ENCODE data around the gene SHFL. TPM values are rescaled to one million over a fixed set of nuclear protein-coding genes. Genes with fewer than 3 reads are reported as not detected.

Gene SHFL
- polyA plus RNA-seq, 1 donor from 2014 or later, result 1.2 TPM

GRCh38 chr19:10114651-10115391 is 28.7 kb downstream of the SHFL start:
- Histone ChIP-seq H3K4me3 (ENCODE audit: low read length) (no peak overlapping the region), H3K79me2 (replicated peaks; ENCODE audit: insufficient read depth, low read length) (peaks cover 8% of the 10 kb centered on the region), H3F3A (ENCODE audit: insufficient read depth, low read length, poor library complexity, severe bottlenecking) (no peaks in the 10 kb centered on the region), H3K27ac (ENCODE audit: low read length) (no peak overlapping the region), H4K20me1 (ENCODE audit: insufficient read depth) (no peaks in the 10 kb centered on the region), H3K4me2 (ENCODE audit: low read length) (no peak overlapping the region), H3K9ac (ENCODE audit: low read length) (no peak overlapping the region), H3K36me3 (ENCODE audit: insufficient read depth, low read length) (peaks cover 8% of the 10 kb centered on the region), H3K9me3 (ENCODE audit: low read length) (no peaks in the 10 kb centered on the region), H3K9me2 (ENCODE audit: insufficient read depth, low read length) (no peaks in the 10 kb centered on the region), H3K27me3 (ENCODE audit: insufficient read depth, low read depth, low read length) (no peaks in the 10 kb centered on the region), H2AFZ (ENCODE audit: low read depth, low read length) (no peak overlapping the region)
- no peak for TF ChIP-seq EP300 (conservative IDR thresholded peaks at IDR 0.05; ENCODE audit: poor library complexity, severe bottlenecking)
- no peak for TF ChIP-seq POLR2AphosphoS5 (IDR thresholded peaks at IDR 0.05)
- TF ChIP-seq TAF1 (IDR thresholded peaks at IDR 0.05; ENCODE audit: low read depth), result no peak
- TF ChIP-seq SMC3 (conservative IDR thresholded peaks at IDR 0.05; ENCODE audit: poor library complexity), result no peak
- TF ChIP-seq EZH2 (IDR thresholded peaks at IDR 0.05; ENCODE audit: borderline replicate concordance, insufficient read depth, low read length, poor library complexity, severe bottlenecking), result no peak
- TF ChIP-seq MXI1 (conservative IDR thresholded peaks at IDR 0.05; ENCODE audit: poor library complexity, severe bottlenecking), result no peak
- no peak for TF ChIP-seq RAD21 (conservative IDR thresholded peaks at IDR 0.05)
- TF ChIP-seq, protein P1, sequence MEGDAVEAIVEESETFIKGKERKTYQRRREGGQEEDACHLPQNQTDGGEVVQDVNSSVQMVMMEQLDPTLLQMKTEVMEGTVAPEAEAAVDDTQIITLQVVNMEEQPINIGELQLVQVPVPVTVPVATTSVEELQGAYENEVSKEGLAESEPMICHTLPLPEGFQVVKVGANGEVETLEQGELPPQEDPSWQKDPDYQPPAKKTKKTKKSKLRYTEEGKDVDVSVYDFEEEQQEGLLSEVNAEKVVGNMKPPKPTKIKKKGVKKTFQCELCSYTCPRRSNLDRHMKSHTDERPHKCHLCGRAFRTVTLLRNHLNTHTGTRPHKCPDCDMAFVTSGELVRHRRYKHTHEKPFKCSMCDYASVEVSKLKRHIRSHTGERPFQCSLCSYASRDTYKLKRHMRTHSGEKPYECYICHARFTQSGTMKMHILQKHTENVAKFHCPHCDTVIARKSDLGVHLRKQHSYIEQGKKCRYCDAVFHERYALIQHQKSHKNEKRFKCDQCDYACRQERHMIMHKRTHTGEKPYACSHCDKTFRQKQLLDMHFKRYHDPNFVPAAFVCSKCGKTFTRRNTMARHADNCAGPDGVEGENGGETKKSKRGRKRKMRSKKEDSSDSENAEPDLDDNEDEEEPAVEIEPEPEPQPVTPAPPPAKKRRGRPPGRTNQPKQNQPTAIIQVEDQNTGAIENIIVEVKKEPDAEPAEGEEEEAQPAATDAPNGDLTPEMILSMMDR (IDR thresholded peaks at IDR 0.05; ENCODE audit: poor library complexity, severe bottlenecking), result no peak
- TF ChIP-seq REST (IDR thresholded peaks at IDR 0.05; ENCODE audit: borderline replicate concordance), result no peak

- no peaks in the 10 kb centered on the region for H3K27me3 ChIP-seq (ENCODE audit: insufficient read depth, low read depth, low read length)
- H3K27ac ChIP-seq (ENCODE audit: low read length), result no peak overlapping the region
- H3K9me2 ChIP-seq (ENCODE audit: insufficient read depth, low read length), result no peaks in the 10 kb centered on the region
- H3K9me3 ChIP-seq (ENCODE audit: low read length), result no peaks in the 10 kb centered on the region
- no peaks in the 10 kb centered on the region for H4K20me1 ChIP-seq (ENCODE audit: insufficient read depth)
- H3K79me2 ChIP-seq (replicated peaks; ENCODE audit: insufficient read depth, low read length), result peaks cover 8% of the 10 kb centered on the region
- H3F3A ChIP-seq (ENCODE audit: insufficient read depth, low read length, poor library complexity, severe bottlenecking), result no peaks in the 10 kb centered on the region
- H3K9ac ChIP-seq (ENCODE audit: low read length), result no peak overlapping the region
- H3K4me3 ChIP-seq (ENCODE audit: low read length), result no peak overlapping the region
- TF ChIP-seq RAD21 (conservative IDR thresholded peaks at IDR 0.05) (no peak), POLR2AphosphoS5 (IDR thresholded peaks at IDR 0.05) (no peak), TAF1 (IDR thresholded peaks at IDR 0.05; ENCODE audit: low read depth) (no peak), REST (IDR thresholded peaks at IDR 0.05; ENCODE audit: borderline replicate concordance) (no peak), EZH2 (IDR thresholded peaks at IDR 0.05; ENCODE audit: borderline replicate concordance, insufficient read depth, low read length, poor library complexity, severe bottlenecking) (no peak), MXI1 (conservative IDR thresholded peaks at IDR 0.05; ENCODE audit: poor library complexity, severe bottlenecking) (no peak), EP300 (conservative IDR thresholded peaks at IDR 0.05; ENCODE audit: poor library complexity, severe bottlenecking) (no peak), SMC3 (conservative IDR thresholded peaks at IDR 0.05; ENCODE audit: poor library complexity) (no peak)
- TF ChIP-seq, protein P1 (IDR thresholded peaks at IDR 0.05; ENCODE audit: poor library complexity, severe bottlenecking), result no peak
- H3K4me2 ChIP-seq (ENCODE audit: low read length), result no peak overlapping the region
- H2AFZ ChIP-seq (ENCODE audit: low read depth, low read length), result no peak overlapping the region
- peaks cover 8% of the 10 kb centered on the region for H3K36me3 ChIP-seq (ENCODE audit: insufficient read depth, low read length)
These were observed 29.4 kb downstream of the SHFL start for GRCh38 chr19:10115392-10116084.

Data from neural cell (in vitro differentiated cells).